ENCODE measurements around the gene C11orf16. TPM values are rescaled to one million over a fixed set of nuclear protein-coding genes. Genes with fewer than 3 reads are reported as not detected.
"Not testable (repeated sequence)": the region's sequence is repeated elsewhere in the genome, so short reads cannot be mapped to it uniquely, and the experiment has no call there.

Gene C11orf16
- total RNA-seq, 1 donor from 2014 or later, result not detected

GRCh38 chr11:8899119-8899753 lies 33.5 kb downstream of the C11orf16 start:
- Histone ChIP-seq H3K36me3 (no peaks in the 10 kb centered on the region), H3K4me3 (no peak overlapping the region), H3K27me3 (no peaks in the 10 kb centered on the region), H3K4me1 (no peaks in the 10 kb centered on the region), H3K27ac (no peak overlapping the region), H3K9me3 (no peaks in the 10 kb centered on the region)
- DNase-seq (ENCODE audit: extremely low spot score in 2 of 2), result no peak
- TF ChIP-seq POLR2A (IDR thresholded peaks at IDR 0.05) (no peak), POLR2AphosphoS5 (IDR thresholded peaks at IDR 0.05; ENCODE audit: insufficient read depth in 1 of 2, low read depth in 1 of 2) (no peak)
- TF ChIP-seq, protein P1, sequence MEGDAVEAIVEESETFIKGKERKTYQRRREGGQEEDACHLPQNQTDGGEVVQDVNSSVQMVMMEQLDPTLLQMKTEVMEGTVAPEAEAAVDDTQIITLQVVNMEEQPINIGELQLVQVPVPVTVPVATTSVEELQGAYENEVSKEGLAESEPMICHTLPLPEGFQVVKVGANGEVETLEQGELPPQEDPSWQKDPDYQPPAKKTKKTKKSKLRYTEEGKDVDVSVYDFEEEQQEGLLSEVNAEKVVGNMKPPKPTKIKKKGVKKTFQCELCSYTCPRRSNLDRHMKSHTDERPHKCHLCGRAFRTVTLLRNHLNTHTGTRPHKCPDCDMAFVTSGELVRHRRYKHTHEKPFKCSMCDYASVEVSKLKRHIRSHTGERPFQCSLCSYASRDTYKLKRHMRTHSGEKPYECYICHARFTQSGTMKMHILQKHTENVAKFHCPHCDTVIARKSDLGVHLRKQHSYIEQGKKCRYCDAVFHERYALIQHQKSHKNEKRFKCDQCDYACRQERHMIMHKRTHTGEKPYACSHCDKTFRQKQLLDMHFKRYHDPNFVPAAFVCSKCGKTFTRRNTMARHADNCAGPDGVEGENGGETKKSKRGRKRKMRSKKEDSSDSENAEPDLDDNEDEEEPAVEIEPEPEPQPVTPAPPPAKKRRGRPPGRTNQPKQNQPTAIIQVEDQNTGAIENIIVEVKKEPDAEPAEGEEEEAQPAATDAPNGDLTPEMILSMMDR (IDR thresholded peaks at IDR 0.05), result no peak
- intact Hi-C loops (cut with DNase I), result no loop called here

DNA sequence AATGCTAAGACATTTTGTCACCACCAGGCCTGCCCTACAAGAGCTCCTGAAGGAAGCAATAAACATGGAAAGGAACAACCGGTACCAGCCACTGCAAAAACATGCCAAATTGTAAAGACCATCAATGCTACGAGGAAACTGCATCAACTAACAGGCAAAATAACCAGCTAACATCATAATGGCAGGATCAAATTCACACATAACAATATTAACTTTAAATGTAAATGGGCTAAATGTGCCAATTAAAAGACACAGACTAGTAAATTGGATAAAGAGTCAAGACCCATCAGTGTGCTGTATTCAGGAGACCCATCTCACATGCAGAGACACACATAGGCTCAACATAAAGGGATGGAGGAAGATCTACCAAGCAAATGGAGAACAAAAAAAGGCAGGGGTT lies 41.6 kb downstream of the C11orf16 start:
- DNase-seq (ENCODE audit: extremely low spot score in 2 of 2); H3K27ac ChIP-seq; H3K27me3 ChIP-seq; H3K36me3 ChIP-seq; H3K9me3 ChIP-seq; intact Hi-C loops (cut with DNase I); H3K4me1 ChIP-seq; H3K4me3 ChIP-seq: not testable (repeated sequence)

GRCh38 chr11:8886322-8886721 lies 46.4 kb downstream of the C11orf16 start:
- H3K4me1 ChIP-seq, result no peaks in the 10 kb centered on the region
- intact Hi-C loops (cut with DNase I), result no loop called here
- H3K4me3 ChIP-seq, result no peak overlapping the region
- TF ChIP-seq, protein P1 (IDR thresholded peaks at IDR 0.05), result no peak
- TF ChIP-seq POLR2AphosphoS5 (IDR thresholded peaks at IDR 0.05; ENCODE audit: insufficient read depth in 1 of 2, low read depth in 1 of 2) (no peak), POLR2A (IDR thresholded peaks at IDR 0.05) (no peak)
- no peak for DNase-seq (ENCODE audit: extremely low spot score in 2 of 2)
- H3K27ac ChIP-seq, result no peak overlapping the region
- no peaks in the 10 kb centered on the region for H3K36me3 ChIP-seq
- H3K9me3 ChIP-seq, result no peaks in the 10 kb centered on the region
- H3K27me3 ChIP-seq, result no peaks in the 10 kb centered on the region

GRCh38 chr11:8881585-8881984 lies 51.2 kb downstream of the C11orf16 start:
- intact Hi-C loops (cut with DNase I); H3K4me3 ChIP-seq; H3K36me3 ChIP-seq; H3K27me3 ChIP-seq; H3K27ac ChIP-seq; DNase-seq (ENCODE audit: extremely low spot score in 2 of 2); H3K9me3 ChIP-seq; H3K4me1 ChIP-seq: not testable (repeated sequence)

- Histone ChIP-seq H3K4me1 (no peaks in the 10 kb centered on the region), H3K27me3 (no peaks in the 10 kb centered on the region), H3K9me3 (no peaks in the 10 kb centered on the region), H3K27ac (no peak overlapping the region), H3K36me3 (no peaks in the 10 kb centered on the region), H3K4me3 (no peak overlapping the region)
- intact Hi-C loops (cut with DNase I), result no loop called here
- DNase-seq (ENCODE audit: extremely low spot score in 2 of 2), result no peak
- TF ChIP-seq, protein P1 (IDR thresholded peaks at IDR 0.05), result no peak
Observed at GRCh38 chr11:8878771-8879170, 54.0 kb downstream of the C11orf16 start.

DNA sequence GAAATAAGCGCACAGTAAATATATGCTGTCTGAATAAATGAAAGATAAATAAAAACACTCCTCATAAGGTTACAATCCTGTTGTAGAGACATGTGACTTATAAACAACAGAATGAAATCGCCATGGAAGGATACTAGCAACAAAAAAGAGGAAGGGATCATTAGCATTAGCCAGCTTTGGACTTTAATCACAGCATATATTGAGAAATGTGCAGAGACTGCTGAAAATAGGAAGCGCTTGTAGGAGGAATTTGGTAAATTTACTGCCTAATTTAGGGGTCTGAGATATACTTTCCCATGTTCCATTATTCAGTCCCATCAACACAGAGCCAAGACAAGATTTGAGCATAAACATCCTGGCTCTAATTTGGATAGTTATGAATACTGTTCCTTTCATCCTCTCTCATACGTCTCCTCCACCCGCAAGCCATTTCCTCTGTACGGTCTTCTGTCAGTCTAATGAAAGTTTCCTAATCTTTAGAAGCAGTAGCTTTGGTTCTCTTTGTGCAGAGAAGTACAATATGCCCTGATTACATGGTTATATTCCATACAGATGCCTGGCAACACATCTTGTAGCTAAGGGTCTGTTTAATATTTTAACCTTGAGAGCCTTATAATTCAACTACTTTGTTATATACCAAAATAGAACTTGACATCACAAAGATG lies 58.9 kb downstream of the C11orf16 start:
- intact Hi-C loops (cut with DNase I), result no loop called here
- H3K36me3 ChIP-seq, result no peaks in the 10 kb centered on the region
- DNase-seq (ENCODE audit: extremely low spot score in 2 of 2), result no peak
- H3K4me1 ChIP-seq, result peaks cover 31% of the 10 kb centered on the region
- no peaks in the 10 kb centered on the region for H3K27me3 ChIP-seq
- no peak overlapping the region for H3K27ac ChIP-seq
- no peaks in the 10 kb centered on the region for H3K9me3 ChIP-seq
- TF ChIP-seq POLR2A (IDR thresholded peaks at IDR 0.05), result no peak
- TF ChIP-seq POLR2AphosphoS5 (IDR thresholded peaks at IDR 0.05; ENCODE audit: insufficient read depth in 1 of 2, low read depth in 1 of 2), result no peak
- H3K4me3 ChIP-seq, result no peak overlapping the region
